GM21447 (cell line): ENCODE results near the gene LPIN1.

Experiments used
- ATAC-seq: cut with Tn5 transposase; IDR thresholded peaks from one replicate; pipeline ENCODE4 v1.9.1; 2021; ENCODE audit not compliant: unreplicated experiment

Gene LPIN1

DNA sequence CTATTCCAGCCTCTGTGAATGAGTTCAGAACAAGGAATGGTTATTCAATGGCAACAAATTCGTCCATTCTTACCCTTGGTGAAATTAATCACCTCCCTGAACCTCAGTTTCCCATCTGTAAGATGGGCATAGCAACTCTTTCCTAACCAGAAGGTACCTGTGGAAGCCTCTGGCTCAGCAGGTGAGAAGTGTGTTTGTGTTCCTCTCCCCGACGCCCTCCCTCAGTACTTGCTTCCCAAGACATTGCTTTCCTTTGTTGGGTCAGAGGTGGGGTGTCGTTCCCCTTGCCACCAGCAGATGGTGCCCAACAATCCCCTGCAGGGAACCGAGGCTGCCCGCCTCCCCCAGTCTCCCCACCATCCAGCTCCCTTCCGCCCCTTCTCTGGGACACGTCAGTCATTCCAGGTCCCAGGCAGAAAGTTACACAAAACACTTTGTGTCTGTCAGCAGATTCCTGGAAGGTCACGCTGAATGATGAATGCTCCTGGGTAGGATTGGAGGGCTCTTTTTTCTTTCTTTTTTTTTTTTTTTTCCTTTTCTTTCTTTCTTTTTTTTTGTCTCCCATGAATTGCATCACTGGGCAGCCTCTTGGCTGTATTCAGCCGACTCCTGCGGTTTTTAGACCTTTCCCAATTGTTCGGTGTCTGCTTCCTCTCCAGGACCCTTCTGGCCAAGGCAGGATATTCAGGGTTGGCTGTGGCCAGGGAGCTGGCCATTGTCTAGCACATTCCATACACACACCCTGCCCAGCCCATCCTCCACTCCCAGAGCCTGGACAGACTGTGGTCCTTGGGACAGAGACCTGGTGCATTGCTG, 117.3 kb downstream of the LPIN1 start:
- peak; percentile 34 for ATAC-seq

DNA sequence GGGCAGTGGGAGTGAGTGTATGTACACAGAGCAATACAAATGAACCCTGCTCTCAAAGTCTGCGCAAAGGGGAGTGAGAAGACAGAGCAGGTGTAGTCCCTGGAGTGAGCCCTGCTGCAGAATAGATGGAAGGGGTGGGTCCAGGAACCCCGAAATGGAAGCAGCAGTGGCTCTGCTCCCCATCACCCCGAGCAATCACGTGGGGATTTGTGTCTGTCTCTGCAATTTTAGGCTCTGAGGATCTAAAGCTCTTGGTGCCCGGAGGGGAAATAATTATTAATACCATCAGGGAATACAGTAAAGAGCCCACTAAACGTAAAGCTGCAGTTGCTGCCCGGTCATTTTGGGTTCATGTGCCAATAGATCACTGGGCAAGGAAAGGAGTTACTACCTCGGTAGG, 118.3 kb downstream of the LPIN1 start:
- ATAC-seq = no peak

DNA sequence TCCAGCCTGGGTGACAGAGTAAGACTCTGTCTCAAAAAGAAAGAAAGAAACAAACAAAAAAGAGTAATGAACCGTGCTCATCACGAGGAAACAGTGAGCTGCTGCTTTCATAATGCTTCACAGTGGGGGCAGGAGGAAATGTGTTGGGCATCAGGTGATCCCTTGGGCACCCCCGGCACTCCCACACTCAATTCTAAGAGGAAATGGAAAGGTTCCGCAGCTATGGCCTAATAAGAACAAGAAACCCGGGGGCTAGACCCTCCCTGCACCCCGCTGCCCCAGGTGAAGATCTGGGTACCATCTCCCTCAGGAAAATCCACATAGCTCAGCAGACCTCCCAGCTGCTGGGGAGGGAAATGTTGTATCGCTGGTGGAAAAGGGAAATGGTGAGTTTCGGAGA, 118.9 kb downstream of the LPIN1 start:
- no peak for ATAC-seq

DNA sequence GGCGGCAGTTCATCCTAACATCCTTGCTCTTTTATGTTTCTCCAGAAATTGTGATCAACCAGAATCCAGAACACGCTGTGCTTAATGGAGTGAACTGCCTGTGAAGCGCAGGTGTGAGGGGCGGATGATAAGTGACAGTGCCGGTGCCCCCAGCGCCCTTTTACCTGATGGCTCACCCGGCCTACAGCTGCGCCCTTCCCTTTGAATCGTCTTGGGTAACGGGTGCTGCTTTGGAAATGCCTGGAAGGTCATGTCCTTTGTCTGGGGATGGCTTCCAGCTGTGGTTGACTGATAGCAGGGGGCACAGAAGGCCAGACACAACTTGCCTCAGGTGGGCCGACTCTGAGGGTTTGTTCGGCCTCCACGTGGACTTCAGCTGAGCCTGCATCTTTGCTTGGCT, 119.4 kb downstream of the LPIN1 start:
- ATAC-seq = no peak

DNA sequence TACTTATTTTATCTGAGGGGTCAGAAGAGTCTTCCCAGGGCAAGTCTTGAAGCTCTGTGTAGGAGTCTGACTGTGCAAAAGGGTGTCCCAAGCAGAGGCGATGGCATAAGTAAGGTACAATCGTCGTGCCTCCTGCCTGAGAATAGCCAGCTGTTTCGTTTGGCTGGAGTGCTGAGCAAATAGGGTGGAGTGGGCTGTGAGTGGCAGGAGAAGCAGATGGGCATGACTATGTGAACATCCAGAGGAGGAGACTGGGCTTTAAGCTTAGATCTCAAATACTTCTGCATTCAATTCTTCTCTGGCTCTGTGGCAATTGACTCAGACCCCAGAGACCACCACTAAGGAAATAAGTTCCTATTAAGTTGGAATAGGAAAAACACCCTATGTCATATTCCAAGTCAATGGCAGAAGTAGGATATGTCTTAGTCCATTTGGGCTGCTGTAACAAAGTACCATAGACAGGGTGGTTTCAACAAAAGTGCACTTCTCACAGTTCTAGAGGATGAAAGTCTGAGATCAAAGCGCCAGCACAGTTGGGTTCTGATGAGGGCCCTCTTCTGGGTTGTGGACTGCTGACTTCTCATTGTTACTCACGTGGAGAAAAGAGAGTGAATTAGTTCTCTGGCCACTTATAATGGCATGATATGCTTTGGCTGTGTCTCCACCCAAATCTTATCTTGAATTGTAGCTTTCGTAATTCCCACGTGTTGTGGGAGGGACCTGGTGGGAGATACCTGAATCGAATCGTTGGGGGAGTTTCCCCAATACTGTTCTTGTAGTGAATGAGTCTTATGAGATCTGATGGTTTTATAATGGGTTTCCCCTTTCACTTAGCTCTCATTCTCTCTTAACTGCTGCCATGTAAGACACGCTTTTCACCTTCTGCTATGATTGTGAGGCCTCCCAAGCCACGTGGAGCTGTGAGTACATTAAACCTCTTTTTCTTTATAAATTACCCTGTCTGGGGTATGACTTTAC, 120.2 kb downstream of the LPIN1 start:
- ATAC-seq = no peak

DNA sequence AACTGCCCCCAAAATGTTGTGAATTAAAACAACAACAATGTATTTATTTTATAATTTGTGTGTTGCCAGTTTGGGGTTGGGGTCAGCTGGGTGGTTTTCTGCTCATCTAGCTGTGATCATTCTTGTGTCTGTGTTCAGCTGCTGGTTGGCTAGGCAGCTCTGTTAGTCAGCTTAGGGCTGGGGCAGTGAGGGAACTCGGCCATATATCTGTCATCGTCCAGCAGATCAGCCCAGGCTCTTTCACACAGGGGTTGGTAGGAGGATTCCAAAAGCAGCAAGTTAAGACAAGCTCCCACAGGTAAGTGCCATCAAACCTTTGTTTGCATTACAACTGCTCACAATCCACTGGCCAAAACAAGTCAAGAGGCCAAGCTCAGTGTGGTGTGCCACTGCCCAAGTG, 121.5 kb downstream of the LPIN1 start:
- ATAC-seq = no peak

DNA sequence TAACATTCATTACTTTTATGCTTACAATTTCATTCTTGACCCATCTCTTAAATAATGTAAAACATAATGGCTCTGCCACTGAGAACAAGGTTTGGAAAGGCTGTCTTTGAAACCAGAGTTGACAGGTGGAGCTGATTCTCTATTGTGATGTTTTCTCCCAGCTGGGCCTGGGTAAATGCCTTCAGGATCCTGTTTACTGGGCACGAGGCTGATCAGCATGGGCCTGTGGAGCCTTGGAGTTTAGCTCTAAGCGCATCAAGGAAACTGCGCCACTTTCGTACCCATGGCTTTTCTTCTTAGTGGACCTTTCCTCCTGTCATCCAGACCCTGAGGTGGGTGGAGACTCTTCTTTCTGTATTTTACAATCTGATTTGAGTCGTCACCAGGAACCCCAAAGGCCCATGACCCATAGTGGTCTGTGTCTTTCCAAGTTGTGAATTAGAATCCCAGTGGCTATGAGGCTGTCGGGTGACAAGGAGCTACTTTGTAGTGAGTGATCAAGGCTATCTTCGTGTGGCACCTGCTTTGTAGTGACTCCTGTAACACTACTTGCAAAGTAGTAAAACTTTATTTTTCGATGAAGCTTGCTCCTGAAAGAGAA, 123.1 kb downstream of the LPIN1 start:
- ATAC-seq = no peak

DNA sequence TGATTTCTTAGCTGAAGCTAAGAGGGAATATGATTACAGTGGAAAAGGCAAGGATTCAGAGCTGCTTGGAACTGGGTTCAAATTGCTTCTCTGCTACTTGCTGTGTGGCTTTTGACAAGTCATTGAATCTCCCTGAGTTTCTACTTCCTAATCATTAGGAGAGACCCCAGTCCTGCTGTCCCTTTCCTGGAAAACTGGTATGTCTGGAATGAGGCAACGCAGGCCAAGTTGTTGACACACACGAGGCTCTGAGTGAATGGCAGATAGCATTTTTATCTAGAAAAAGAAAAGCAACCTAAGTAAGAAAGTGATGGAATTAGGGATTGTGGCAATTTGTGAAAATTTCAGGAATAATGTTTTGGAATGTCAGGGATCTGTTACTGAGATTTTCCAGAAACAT, 123.6 kb downstream of the LPIN1 start:
- no peak for ATAC-seq

DNA sequence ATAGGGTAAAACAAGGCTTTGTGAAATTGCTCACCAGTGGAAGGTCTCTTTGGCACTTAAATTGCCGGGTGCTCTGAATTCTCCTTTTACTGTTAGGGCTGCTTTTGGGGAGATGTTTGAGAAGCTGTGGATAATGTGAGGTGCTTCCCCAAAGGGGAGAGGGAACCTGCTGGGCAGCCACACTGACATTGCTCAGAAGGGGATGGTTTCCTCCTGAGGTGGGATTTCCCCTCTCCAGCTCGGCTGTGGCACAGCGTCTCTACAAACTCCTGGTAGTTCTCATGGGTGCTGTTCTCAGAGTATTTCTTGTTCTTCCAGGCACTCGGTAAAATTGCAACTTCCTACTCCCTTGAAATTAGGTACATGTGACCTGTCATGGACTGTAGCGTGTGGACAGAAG, 124.2 kb downstream of the LPIN1 start:
- no peak for ATAC-seq

DNA sequence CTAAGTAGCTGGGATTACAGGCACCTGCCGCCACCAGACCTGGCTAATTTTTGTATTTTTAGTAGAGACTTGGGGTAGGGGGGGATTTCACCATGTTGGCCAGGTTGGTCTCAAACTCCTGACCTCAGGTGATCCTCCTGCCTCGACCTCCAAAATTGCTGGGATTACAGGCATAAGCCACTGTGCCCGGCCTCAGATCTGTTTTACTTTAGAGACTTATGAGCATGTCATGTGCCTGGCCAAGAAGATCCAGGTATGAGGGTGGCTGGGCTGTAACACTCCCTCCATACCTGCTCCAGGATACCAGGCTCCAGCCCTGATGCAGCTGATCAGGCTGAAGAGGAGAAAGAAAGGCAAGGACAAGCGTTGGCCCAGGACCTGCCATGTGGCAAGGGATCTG, 125.0 kb downstream of the LPIN1 start:
- ATAC-seq = no peak

DNA sequence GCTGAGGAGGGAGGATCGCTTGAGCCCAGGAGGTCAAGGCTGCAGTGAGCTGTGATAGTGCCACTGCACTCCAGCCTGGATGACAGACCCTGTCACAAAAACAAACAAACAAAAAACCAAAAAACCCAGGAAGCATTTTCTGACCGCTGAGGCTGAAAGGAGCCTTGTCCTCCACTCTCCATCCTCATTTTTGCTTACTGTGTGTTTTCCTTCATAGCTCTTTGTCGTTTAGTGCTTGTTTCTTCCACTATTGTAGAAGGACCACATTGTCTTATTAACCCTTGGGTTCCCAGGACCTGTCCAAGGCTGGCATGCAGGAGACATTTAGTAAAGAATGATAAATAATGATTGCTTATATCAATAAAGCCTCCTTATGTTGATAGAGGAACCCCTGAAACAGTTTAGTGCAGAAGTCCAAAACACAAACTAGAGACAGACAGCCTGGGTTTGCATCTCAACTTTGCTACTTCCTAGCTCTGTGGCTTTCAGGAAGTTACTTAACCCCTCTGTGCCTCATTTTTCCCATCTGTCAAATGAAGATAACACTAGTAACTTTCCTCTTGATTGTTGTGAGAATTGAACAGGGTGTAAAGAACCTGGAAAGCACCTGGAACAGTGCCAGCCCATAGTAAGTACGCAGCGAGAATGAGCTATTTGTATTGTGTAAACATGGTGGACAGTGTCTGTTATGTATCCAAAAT, 126.0 kb downstream of the LPIN1 start:
- no peak for ATAC-seq

DNA sequence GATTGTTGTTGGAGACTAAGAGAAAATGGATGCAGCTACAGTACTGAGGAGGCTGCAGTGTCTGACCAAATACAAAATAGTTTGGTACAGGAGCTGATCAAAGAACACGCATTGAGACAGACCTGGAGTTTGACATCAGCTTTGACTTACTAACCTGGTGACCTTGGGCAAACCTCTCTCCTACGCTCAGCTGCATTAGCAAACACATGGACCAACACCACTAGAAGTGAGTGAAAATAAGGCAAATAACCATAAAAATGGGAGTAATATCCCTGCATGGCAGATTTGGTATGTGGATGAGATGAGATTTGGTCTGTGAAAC, 126.5 kb downstream of the LPIN1 start:
- ATAC-seq = no peak

DNA sequence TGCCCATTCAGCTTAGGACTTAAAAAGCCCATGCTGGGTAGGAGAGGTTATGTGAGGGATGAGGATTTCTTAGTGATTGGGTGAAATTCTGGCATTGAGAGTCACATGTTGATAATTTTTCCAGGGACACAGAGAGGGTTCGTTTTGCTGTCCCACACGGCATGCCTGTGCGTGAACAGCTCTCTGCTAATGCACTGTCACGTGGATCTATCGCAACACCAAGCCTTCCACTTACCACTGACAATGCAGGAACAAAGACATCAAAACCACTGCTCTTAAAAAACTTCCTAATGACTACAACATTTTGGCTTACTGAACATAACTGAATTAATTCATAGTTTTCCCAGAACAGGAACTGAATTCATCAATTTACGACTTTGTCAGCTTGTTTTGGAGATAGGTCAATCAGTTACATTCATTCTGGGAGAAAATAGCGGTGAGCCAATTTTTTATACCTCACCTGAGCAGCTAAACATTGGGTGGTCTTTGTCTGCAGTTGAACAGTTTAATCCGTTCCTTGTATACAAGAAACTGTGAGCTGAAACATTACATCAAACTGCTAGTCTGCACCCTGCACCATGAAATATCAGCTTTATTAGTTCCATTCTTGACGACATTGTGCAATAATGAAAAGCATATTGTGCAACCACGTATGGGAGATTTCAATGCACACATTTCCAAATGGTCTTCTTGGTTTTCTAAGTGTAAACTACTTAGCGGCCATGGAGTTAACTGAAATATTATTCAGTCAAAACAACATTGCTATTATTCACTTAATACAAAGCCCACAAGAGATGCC, 127.1 kb downstream of the LPIN1 start:
- ATAC-seq = no peak

DNA sequence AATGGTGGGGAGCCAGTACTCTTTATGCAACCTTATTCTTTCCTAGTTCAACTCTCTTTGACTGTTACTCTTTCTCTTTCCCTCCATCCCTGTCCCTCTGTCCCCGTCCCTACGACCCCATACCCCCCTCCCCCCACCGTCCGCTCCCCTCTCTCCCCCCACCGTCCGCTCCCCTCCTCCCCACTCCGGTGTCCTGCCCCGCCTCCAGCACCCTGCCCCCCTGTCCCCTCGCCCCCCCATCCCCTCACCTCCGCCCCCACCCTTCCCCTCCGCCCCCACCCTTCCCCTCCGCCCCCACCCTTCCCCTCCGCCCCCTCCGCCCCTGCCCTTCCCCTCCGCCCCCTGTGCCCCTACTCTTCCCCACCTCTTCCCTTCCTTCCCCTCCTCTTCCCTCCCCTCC, 128.4 kb downstream of the LPIN1 start:
- ATAC-seq = no peak

DNA sequence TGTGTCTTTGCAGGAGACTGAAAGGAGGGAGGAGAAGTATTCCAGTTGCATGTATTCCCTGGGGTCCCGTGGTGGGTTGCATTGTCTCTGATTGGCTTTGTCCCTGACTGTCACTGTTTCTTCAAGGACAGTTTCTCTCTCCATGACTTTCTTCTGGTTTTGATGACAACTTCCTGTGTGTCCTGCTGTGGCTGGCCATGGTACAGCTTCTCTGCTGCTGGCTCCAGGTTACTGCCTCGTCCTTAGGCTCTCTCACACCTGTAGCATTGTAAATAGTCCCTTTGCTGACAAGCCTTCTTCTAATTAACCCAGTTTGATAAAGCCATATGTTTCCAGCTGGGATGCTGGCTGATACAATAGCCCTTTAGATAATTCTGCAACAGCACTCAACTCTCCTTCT, 129.0 kb downstream of the LPIN1 start:
- no peak for ATAC-seq

DNA sequence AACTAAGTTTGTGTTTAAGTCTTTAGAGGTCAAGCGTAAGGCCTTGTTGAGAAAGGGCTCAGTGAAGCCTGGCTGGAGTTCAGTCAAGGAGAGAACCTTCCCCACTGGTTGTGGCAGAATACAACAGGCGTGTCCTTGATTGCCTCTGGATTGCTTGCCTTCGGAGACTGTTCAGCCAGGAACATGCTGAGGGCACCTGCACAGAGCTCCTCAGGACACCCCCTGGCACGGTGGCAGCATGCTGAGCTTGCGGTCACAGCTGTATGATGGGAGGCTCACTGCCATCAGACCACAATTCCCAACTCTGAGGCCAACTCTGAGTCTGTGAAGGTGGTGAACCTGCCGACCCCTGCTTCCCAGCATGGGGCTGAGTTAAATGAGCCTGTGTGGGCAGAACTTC, 130.0 kb downstream of the LPIN1 start:
- ATAC-seq = no peak

DNA sequence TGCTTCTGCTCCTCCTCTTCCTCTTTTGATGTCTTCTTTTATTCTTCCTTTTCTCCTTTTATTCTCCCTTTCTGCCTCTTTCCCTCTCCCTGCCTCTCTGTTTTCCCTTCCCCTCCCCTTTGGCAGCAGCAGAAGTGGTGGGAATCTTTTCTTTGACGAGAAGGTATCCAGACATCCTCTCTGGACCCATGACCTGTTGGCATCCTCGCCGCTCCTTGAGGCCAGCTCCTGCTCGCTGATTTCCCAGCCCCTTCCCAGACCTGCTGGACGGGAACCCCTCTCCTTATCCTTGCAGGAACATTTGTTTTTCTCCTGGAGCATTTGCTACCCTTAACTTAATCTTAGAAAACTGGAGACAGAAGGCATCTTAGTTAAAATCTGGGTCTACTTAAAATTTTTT, 130.5 kb downstream of the LPIN1 start:
- ATAC-seq = no peak
